C4-2B (cell line): ENCODE measurements around the gene FAM193B.

Experiments
- ZFX ChIP-seq: fragments of 450-650 bp; IDR thresholded peaks from 2 replicates; pipeline ENCODE4 v1.6.1; 2017
- TF ChIP-seq, protein P1 (sequence below): fragments of 450-650 bp; conservative IDR thresholded peaks from 2 replicates; pipeline ENCODE4 v1.5.1; 2017; ENCODE audit warnings: mild to moderate bottlenecking

DNA sequence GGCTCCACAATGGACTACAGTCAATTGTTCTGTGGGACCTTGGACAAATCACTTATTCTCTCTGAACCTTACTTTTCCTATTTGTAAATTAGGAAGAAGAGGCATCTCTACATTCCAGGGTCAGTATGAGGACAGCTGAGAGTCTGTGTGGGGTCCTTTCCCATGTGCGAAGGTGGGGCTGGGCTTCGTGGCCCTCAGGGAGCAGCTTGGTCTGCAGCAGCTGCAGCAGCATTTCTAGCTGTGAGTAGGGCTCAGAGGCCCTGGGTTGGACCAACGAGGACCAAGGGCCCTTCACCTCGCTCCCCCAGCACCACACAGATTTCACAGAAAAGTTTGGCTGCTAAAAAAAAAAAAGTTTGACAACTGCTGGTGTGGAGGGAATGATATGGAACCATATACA is 28.2 kb downstream of the FAM193B start:
- TF ChIP-seq, protein P1, sequence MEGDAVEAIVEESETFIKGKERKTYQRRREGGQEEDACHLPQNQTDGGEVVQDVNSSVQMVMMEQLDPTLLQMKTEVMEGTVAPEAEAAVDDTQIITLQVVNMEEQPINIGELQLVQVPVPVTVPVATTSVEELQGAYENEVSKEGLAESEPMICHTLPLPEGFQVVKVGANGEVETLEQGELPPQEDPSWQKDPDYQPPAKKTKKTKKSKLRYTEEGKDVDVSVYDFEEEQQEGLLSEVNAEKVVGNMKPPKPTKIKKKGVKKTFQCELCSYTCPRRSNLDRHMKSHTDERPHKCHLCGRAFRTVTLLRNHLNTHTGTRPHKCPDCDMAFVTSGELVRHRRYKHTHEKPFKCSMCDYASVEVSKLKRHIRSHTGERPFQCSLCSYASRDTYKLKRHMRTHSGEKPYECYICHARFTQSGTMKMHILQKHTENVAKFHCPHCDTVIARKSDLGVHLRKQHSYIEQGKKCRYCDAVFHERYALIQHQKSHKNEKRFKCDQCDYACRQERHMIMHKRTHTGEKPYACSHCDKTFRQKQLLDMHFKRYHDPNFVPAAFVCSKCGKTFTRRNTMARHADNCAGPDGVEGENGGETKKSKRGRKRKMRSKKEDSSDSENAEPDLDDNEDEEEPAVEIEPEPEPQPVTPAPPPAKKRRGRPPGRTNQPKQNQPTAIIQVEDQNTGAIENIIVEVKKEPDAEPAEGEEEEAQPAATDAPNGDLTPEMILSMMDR = no peak
- TF ChIP-seq ZFX = no peak
